HepG2 (cell line): Measurements from ENCODE around the gene SBSN.

Experiments used
- POLR2A ChIP-seq, 2 experiments: IDR thresholded peaks; 2 replicates each; pipeline ENCODE4 v1.6.1; 2011; ENCODE audit warnings: low read depth in 2 of 2, low read length in 2 of 2, mild to moderate bottlenecking in 1 of 2, moderate library complexity in 1 of 2; ENCODE audit not compliant: insufficient read depth in 1 of 2
- PRPF4 ChIP-seq: fragments of 200-400 bp; formaldehyde crosslinking; IDR thresholded peaks from 2 replicates; pipeline ENCODE4 v1.6.1; 2016; ENCODE audit warnings: low read length, low read depth; ENCODE audit not compliant: poor library complexity, severe bottlenecking
- ZNF232 ChIP-seq: sonication (generic); formaldehyde crosslinking; IDR thresholded peaks from 2 replicates; pipeline ENCODE4 v1.4.0; 2020; ENCODE audit warnings: missing genetic modification reagents, borderline replicate concordance
- TF ChIP-seq, protein P1 (sequence below), 2 experiments: IDR thresholded peaks; 2 replicates each; pipeline ENCODE4 v1.6.1; 2011 to 2012; ENCODE audit warnings: low read length in 2 of 2, borderline replicate concordance in 1 of 2, low read depth in 1 of 2, mild to moderate bottlenecking in 1 of 2, moderate library complexity in 1 of 2

DNA sequence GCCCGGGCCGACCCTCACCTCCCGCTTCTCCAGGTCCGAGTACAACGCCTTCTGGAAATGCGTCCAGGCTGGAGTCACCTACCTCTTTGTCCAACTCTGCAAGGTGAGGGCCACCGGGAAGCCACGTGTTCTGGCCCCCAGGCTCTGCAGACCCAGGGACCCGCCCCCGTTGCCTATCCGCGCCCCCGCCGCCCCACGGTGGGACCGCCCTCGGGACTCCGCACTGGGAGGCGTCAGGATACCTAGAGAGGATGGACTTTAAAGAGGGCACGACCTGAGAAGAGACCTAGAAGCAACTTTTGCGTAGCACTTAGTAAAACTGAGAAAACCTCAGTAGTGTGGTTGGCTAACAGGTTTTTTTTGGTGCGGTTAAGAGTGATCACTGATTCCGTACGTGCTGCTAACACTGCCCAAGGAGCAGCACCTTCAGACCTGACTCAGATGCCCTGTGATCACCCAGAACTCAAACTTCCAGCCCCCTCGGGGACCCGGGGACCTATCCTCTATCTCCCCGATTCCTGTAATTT, 17.8 kb upstream of the SBSN start:
- TF ChIP-seq POLR2A (IDR thresholded peaks at IDR 0.05; ENCODE audit: insufficient read depth in 1 of 2, low read depth in 2 of 2, low read length in 2 of 2): no peak
- TF ChIP-seq, protein P1, sequence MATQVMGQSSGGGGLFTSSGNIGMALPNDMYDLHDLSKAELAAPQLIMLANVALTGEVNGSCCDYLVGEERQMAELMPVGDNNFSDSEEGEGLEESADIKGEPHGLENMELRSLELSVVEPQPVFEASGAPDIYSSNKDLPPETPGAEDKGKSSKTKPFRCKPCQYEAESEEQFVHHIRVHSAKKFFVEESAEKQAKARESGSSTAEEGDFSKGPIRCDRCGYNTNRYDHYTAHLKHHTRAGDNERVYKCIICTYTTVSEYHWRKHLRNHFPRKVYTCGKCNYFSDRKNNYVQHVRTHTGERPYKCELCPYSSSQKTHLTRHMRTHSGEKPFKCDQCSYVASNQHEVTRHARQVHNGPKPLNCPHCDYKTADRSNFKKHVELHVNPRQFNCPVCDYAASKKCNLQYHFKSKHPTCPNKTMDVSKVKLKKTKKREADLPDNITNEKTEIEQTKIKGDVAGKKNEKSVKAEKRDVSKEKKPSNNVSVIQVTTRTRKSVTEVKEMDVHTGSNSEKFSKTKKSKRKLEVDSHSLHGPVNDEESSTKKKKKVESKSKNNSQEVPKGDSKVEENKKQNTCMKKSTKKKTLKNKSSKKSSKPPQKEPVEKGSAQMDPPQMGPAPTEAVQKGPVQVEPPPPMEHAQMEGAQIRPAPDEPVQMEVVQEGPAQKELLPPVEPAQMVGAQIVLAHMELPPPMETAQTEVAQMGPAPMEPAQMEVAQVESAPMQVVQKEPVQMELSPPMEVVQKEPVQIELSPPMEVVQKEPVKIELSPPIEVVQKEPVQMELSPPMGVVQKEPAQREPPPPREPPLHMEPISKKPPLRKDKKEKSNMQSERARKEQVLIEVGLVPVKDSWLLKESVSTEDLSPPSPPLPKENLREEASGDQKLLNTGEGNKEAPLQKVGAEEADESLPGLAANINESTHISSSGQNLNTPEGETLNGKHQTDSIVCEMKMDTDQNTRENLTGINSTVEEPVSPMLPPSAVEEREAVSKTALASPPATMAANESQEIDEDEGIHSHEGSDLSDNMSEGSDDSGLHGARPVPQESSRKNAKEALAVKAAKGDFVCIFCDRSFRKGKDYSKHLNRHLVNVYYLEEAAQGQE (IDR thresholded peaks at IDR 0.05; ENCODE audit: borderline replicate concordance in 1 of 2, low read depth in 1 of 2, low read length in 2 of 2): no peak
- 0 out of 2 replicates have a peak, but pooled peaks have one; percentile 25 for TF ChIP-seq ZNF232 (CRISPR knock-in tag)
- TF ChIP-seq PRPF4: no peak
